HepG2 (cell line): ENCODE results near the gene ZNF3. TPM values are rescaled to one million over a fixed set of nuclear protein-coding genes. Genes with fewer than 3 reads are reported as not detected.
A peak's percentile ranks its signal among the peaks of the same experiment; 100 is the strongest.

Experiments used
- AFF4 ChIP-seq: sonication (generic); formaldehyde crosslinking; IDR thresholded peaks from 2 replicates; pipeline ENCODE4 v1.4.0; 2020; ENCODE audit warnings: missing genetic modification reagents
- CEBPG ChIP-seq: IDR thresholded peaks from 2 replicates; pipeline ENCODE4 v1.6.1; 2016
- CSRNP2 ChIP-seq: sonication (generic); formaldehyde crosslinking; conservative IDR thresholded peaks from 2 replicates; pipeline ENCODE4 v1.8.0; 2022; ENCODE audit warnings: low read depth, missing genetic modification reagents
- ELF3 ChIP-seq: IDR thresholded peaks from 2 replicates; pipeline ENCODE4 v1.6.1; 2016; ENCODE audit warnings: missing genetic modification reagents, missing compliant biosample characterization
- HMGXB4 ChIP-seq, 2 experiments: sonication (generic) in 1 of 2; formaldehyde crosslinking in 1 of 2; IDR thresholded peaks; 2 replicates each; pipeline versions ENCODE4 v1.4.0 to v1.6.1; 2018 to 2020; ENCODE audit warnings: missing genetic modification reagents in 2 of 2, borderline replicate concordance in 1 of 2, low read depth in 1 of 2, mild to moderate bottlenecking in 1 of 2, missing biosample characterization in 1 of 2
- HNRNPK ChIP-seq: fragments of 200-400 bp; formaldehyde crosslinking; IDR thresholded peaks from 2 replicates; pipeline ENCODE4 v1.6.1; 2018; ENCODE audit warnings: low read length, low read depth, moderate library complexity, mild to moderate bottlenecking; ENCODE audit not compliant: poor library complexity, severe bottlenecking
- KDM1A ChIP-seq: IDR thresholded peaks from 2 replicates; pipeline ENCODE4 v1.6.1; 2016; ENCODE audit warnings: missing compliant biosample characterization
- MBD4 ChIP-seq: IDR thresholded peaks from 2 replicates; pipeline ENCODE4 v1.6.1; 2012; ENCODE audit warnings: low read length, inconsistent platforms, borderline replicate concordance
- NFE2 ChIP-seq: sonication (generic); formaldehyde crosslinking; IDR thresholded peaks from 2 replicates; pipeline ENCODE4 v1.4.0; 2020; ENCODE audit warnings: missing genetic modification reagents
- PHB2 ChIP-seq: fragments of 450-650 bp; IDR thresholded peaks from 2 replicates; pipeline ENCODE4 v1.6.1; 2018; ENCODE audit not compliant: partially characterized antibody
- THAP7 ChIP-seq: sonication (generic); formaldehyde crosslinking; IDR thresholded peaks from 2 replicates; pipeline ENCODE4 v1.8.1; 2023; ENCODE audit warnings: mild to moderate bottlenecking, missing genetic modification reagents
- ZFP91 ChIP-seq: sonication (generic); formaldehyde crosslinking; IDR thresholded peaks from 2 replicates; pipeline ENCODE4 v1.9.0; 2022; ENCODE audit warnings: missing genetic modification reagents, mild to moderate bottlenecking, borderline replicate concordance
- ZNF124 ChIP-seq: sonication (generic); formaldehyde crosslinking; IDR thresholded peaks from 2 replicates; pipeline ENCODE4 v1.4.0; 2020; ENCODE audit warnings: missing genetic modification reagents
- ZNF234 ChIP-seq: sonication (generic); formaldehyde crosslinking; conservative IDR thresholded peaks from 2 replicates; pipeline ENCODE4 v1.5.1; 2020; ENCODE audit warnings: mild to moderate bottlenecking, missing genetic modification reagents
- ZNF367 ChIP-seq: sonication (generic); formaldehyde crosslinking; IDR thresholded peaks from 2 replicates; pipeline ENCODE4 v1.4.0; 2020; ENCODE audit warnings: missing genetic modification reagents, borderline replicate concordance
- ZNF546 ChIP-seq: sonication (generic); formaldehyde crosslinking; conservative IDR thresholded peaks from 2 replicates; pipeline ENCODE4 v1.8.1; 2023; ENCODE audit warnings: mild to moderate bottlenecking, missing genetic modification reagents
- ZNF629 ChIP-seq: sonication (generic); formaldehyde crosslinking; conservative IDR thresholded peaks from 2 replicates; pipeline ENCODE4 v1.5.0; 2020; ENCODE audit warnings: missing genetic modification reagents
- ZSCAN12 ChIP-seq: sonication (generic); formaldehyde crosslinking; IDR thresholded peaks from 2 replicates; pipeline ENCODE4 v1.9.0; 2021; ENCODE audit warnings: mild to moderate bottlenecking, missing genetic modification reagents
- ZSCAN29 ChIP-seq: sonication (generic); formaldehyde crosslinking; conservative IDR thresholded peaks from 2 replicates; pipeline ENCODE4 v1.4.0; 2020; ENCODE audit warnings: mild to moderate bottlenecking, missing genetic modification reagents
- ZSCAN9 ChIP-seq: IDR thresholded peaks from 2 replicates; pipeline ENCODE4 v1.6.1; 2016; ENCODE audit warnings: borderline replicate concordance
- polyA plus RNA-seq, 8 experiments: library from polyadenylated mRNA; depleted of rRNA in 3 of 8; stranded (reverse) in 7 of 8; unstranded in 1 of 8; fragments of >200 nt; fragmentation: Illumina TruSeq in 4 of 8; extraction: Trizol in 4 of 8; gene quantifications; 2 replicates each; pipeline versions ENCODE4 v1.2.1 to v1.2.3, GENCODE V29; 2011 to 2016; ENCODE audit warnings: low read depth in 4 of 8, missing spikeins in 1 of 8, mixed read lengths in 1 of 8; ENCODE audit not compliant: insufficient read depth in 1 of 8
- total RNA-seq, 5 experiments: library from RNA; depleted of rRNA; stranded (reverse); fragments of >200 nt; fragmentation: Illumina TruSeq; extraction: Trizol; gene quantifications; 2 replicates each; pipeline ENCODE4 v1.2.3, GENCODE V29; 2016; ENCODE audit warnings: low read depth in 1 of 5

The ZNF3 gene
- total and polyA plus RNA-seq, 2 of the 13 experiments (the other 11 are each of a cell fraction or from before 2014, with no cell fraction given): 33.7 to 56.9 TPM

- TF ChIP-seq KDM1A (CRISPR knock-in tag) (no peak), PHB2 (no peak), ZNF234 (no peak), THAP7 (CRISPR knock-in tag) (no peak), ZSCAN9 (CRISPR knock-in tag) (no peak; the same call in 1 of the 2 replicates), ELF3 (0 out of 2 replicates have a peak, but pooled peaks have one; percentile 7), ZNF629 (peak; percentile 16), HMGXB4 (CRISPR knock-in tag; IDR thresholded peaks at IDR 0.05; ENCODE audit: borderline replicate concordance in 1 of 2, low read depth in 1 of 2) (0 out of 4 replicates have a peak, but pooled peaks of 1 of the 2 experiments have one; percentile 4), ZNF367 (no peak), ZSCAN29 (no peak), ZNF124 (CRISPR knock-in tag) (no peak), AFF4 (CRISPR knock-in tag) (no peak), ZNF546 (CRISPR knock-in tag) (no peak; the same call in 1 of the 2 replicates), MBD4 (no peak), NFE2 (CRISPR knock-in tag) (no peak), ZFP91 (CRISPR knock-in tag) (peak; percentile 100), CSRNP2 (CRISPR knock-in tag) (no peak), CEBPG (CRISPR knock-in tag) (no peak; the same call in 1 of the 2 replicates), HNRNPK (no peak), ZSCAN12 (CRISPR knock-in tag) (no peak)
Observed at GRCh38 chr7:100101016-100101862, 19.7 kb upstream of the ZNF3 start, which contains the start of the genes AP4M1 and MCM7 (continued).
